Hematopoietic multipotent progenitor cell (in vitro differentiated cells): Measurements from ENCODE around the gene NGRN. TPM values are rescaled to one million over a fixed set of nuclear protein-coding genes. Genes with fewer than 3 reads are reported as not detected.

ENCODE experiments used
- DNase-seq, 3 donors: peaks; one replicate each; pipeline ENCODE4 v3.0.0-alpha.2; 2011 to 2015; ENCODE audit warnings: low read depth in 2 of 3, low spot score in 2 of 3
- small RNA-seq: library from RNA; depleted of rRNA; stranded (forward); fragments of <200 nt; gene quantifications from one replicate; pipeline ENCODE3, GENCODE V24; 2012
- total RNA-seq: library from RNA; depleted of rRNA; stranded (reverse); fragments of >200 nt; gene quantifications from one replicate; pipeline ENCODE4 v1.2.3, GENCODE V29; 2012

NGRN gene
- total RNA-seq, 1 donor: 31.0 TPM

DNA sequence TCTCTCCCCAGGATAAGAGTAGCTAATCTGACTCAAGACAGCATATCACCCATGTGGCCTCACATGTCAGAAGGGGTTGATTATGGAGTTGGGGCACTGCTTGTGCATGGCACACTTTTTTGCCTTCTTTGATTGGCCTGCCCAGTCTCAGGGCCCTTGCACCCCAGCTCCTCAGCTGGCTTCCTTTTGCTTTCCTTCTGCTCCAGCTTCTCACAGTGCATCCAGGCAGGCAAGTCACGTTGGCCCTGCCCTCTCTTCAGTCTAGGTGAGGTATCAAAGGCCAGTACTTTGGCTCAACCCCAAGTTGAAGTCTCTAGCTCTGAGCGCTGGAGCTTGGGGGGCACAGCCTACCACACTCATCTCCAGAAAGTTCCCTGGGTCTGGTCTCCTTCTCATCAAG is 42.2 kb downstream of the NGRN start:
- DNase-seq: no peak

DNA sequence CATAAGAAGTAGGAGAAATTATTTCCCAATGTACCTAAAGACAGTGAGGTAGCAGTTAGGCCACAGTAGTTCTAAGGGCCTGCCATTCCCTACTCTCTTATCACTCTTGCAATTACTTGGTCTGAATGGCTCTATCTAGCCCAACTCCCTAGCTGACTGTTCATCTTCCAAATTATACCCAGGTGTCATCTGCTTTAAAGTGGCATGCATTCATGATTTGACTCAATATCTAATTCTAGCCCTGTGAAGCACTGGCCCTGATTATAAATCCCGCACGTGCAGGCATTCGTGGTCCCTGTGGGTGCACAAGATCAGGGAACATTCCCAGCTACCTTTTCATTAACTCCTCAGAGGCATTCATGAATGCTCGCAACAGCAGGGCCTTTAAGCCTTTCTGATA is 43.5 kb downstream of the NGRN start:
- no peak for DNase-seq

DNA sequence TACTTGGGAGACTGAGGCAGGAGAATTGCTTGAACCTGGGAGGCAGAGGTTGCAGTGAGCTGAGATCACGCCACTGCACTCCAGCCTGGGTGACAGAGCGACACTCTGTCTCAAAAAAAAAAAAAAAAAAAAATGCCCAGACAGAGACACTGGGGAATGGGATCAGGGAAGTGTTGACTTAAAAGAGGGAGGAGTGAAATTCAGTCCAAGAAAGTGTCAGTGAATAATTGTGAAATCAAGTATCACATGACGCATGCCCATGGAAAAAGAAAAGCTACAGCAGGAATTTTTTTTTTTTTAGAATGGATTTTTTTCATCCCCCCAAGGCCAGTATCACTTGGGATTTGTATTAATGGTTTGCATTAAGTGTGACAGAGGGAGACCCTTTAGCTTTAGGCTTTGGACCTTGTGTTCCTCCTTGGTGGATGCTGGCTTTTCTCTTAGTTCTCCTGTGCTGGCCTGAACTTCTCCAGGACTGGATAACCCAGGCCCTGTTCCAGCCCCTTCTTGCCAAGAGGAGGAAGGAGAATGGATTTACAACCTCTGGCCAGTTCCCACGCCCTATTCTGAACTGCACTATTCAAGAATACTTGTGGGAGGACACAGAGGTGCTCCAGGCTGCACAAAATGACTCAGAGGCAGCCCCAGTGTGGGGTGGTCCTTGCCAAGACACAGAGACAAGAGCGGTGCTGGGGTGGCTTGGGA is 50.0 kb downstream of the NGRN start:
- DNase-seq: no peak

DNA sequence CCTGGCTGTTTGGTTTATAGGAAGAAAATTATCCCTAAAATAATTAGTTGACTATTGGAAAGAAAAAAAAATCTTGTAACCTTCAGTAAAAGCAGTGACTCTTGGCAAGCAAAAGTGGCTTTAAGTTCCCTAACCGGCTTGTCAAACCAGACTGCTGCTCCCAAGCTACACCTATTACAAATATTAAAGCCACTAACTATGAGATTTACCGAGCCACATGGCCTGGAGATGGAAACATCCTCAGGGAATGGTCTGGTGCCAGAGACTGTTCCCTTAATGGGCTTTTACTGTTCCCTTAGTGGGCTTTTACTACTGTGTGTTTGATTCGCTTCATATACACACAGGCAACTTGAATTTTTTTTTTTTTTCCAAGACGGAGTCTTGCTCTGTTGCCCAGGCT is 50.7 kb downstream of the NGRN start:
- DNase-seq: no peak

DNA sequence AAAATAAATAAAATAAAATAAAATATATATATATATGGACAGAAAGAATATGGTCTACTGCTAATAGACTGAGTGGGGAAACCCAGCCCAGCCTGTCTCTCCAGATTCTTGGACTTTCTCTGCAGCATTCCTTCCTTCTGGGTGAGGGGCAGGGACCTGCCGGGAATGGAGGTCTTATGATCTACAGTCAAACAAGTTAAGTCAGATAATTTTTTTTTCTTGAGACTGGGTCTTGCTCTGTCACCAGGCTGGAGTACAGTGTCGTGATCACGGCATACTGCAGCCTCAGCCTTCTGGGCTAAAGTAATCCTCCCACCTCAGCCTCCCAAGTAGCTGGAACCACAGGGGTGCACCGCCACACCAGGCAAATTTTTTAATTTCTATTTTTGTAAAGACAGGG is 53.1 kb downstream of the NGRN start:
- DNase-seq: no peak

DNA sequence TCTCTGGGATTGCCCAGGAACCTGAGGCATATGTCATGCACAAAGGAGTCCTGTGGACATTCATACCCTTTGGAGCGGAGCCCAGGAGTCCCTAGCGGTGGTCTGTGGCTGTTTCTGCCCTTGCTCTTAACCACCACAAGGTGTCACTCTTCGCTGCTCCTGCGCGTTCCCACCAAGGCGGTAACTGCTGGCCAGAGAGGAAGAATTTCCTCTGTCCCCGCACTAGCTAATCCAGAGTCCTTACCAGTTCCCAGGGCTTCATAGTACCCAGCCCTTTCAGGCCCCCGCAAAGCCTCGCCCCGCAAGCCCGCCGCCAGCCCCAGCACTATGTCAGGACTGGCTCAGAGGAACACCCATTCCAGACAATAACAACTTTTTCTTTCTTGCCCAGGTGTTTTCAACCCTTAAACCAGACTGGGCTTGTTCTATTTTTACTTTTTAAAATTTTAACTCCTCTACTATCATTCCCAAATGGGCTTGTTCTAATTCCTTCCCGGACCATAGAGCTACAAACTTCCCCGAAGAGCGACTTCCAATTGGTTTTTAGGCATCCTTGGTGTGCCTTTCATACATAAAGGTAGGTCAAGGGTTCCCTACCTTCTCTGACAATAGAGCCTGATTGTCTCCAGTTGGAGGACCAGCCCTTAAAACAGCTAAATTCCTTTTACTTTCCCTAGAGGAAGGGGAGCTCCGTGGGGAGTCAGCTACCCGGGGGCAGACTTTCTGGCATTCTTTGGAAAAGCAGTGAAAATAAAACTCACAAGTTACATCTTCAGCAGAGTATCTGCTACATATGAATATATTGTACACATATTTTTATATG is 54.8 kb downstream of the NGRN start:
- peak; percentile 50 to 87 (median 76) for DNase-seq

DNA sequence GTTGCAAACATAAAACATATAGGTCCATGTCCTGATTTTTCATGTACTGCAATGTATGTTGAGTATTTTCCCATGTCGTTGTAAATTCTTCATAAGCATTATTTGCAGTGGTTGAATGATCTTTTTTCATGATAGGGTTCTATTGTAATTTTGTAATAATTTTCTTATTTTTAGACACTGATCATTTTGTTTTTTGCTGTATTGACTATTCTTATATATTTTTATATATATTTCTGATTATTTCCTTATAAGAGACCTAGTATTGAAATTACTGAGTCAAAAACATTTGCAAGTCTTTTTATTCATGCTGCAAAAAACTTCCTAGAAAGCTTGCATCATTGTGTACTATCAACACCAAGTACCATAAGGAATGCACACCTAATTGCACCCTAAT is 55.4 kb downstream of the NGRN start:
- no peak for DNase-seq

Small RNAs within 50 kb of the gene (small RNA-seq; reads per million reads assigned to genes)
- gene AC091167.3 (not detected), gene RN7SL736P (not detected)

Other genes starting within 250 kb of the NGRN start
- gene IDH2, start 163.2 kb upstream of the NGRN start, total RNA-seq: 174 TPM
- gene SEMA4B, start 64.3 kb upstream of the NGRN start, total RNA-seq: 13.7 TPM
- 31.0 TPM for gene CIB1, start 31.7 kb upstream of the NGRN start, total RNA-seq
- 9.4 TPM for gene GDPGP1, start 31.5 kb upstream of the NGRN start, total RNA-seq
- under 0.01 TPM for gene TTLL13, start 16.1 kb upstream of the NGRN start, total RNA-seq
- 0.27 TPM for gene ZNF774, start 86.6 kb downstream of the NGRN start, total RNA-seq
- 37.7 TPM for gene IQGAP1, start 122.6 kb downstream of the NGRN start, total RNA-seq